ENCODE data around the gene GNPAT.

The GNPAT gene

GRCh38 chr1:231210126-231210525, 30.9 kb upstream of the GNPAT start:
- Histone ChIP-seq H3K36me3 (ENCODE audit: control insufficient read depth in 2 of 2, insufficient read depth in 1 of 2, low read length in 2 of 2) (no peaks in the 10 kb centered on the region), H3K9me3 (ENCODE audit: control insufficient read depth, insufficient read depth, low read depth, low read length) (no peaks in the 10 kb centered on the region), H3K27ac (ENCODE audit: extremely low read depth, low read depth, low read length) (no peak overlapping the region), H3K4me3 (ENCODE audit: low read depth, low read length) (no peak overlapping the region), H3K4me1 (ENCODE audit: control insufficient read depth, insufficient read depth, low read length) (no peaks in the 10 kb centered on the region)
- ChIA-PET CTCF (interaction anchor here (0.6 to 3.5 kb wide), 30 partner anchors 14 to 1951 kb away, joined by 3 to 45 read pairs (median 4); partner anchors contain the start of genes ARV1 and TTC13), POLR2A (interaction anchor here (0.6 kb wide), 1 partner anchor 193 kb away, joined by 3 read pairs; no protein-coding TSS in a partner anchor)
- TF ChIP-seq ZNF555 (tag by site-specific recombination; conservative IDR thresholded peaks at IDR 0.05), result no peak
- TF ChIP-seq, protein P1, sequence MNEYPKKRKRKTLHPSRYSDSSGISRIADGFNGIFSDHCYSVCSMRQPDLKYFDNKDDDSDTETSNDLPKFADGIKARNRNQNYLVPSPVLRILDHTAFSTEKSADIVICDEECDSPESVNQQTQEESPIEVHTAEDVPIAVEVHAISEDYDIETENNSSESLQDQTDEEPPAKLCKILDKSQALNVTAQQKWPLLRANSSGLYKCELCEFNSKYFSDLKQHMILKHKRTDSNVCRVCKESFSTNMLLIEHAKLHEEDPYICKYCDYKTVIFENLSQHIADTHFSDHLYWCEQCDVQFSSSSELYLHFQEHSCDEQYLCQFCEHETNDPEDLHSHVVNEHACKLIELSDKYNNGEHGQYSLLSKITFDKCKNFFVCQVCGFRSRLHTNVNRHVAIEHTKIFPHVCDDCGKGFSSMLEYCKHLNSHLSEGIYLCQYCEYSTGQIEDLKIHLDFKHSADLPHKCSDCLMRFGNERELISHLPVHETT (tag by site-specific recombination; IDR thresholded peaks at IDR 0.05), result no peak
- TF ChIP-seq ZNF48 (tag by site-specific recombination; IDR thresholded peaks at IDR 0.05), result no peak
- TF ChIP-seq ZNF416 (tag by site-specific recombination; IDR thresholded peaks at IDR 0.05), result no peak
- TF ChIP-seq ZNF366 (tag by site-specific recombination; conservative IDR thresholded peaks at IDR 0.05), result no peak
- no peak for TF ChIP-seq OVOL3 (tag by site-specific recombination; IDR thresholded peaks at IDR 0.05)
- no peak for TF ChIP-seq KLF16 (tag by site-specific recombination; IDR thresholded peaks at IDR 0.05)
- no peak for TF ChIP-seq ZNF692 (tag by site-specific recombination; IDR thresholded peaks at IDR 0.05)
- no peak for TF ChIP-seq ATF2 (tag by site-specific recombination; IDR thresholded peaks at IDR 0.05; ENCODE audit: low read depth)
- TF ChIP-seq ZNF248 (tag by site-specific recombination; IDR thresholded peaks at IDR 0.05), result no peak
- TF ChIP-seq ZNF266 (tag by site-specific recombination; IDR thresholded peaks at IDR 0.05; ENCODE audit: low read depth), result no peak
- no peak for TF ChIP-seq ZNF768 (tag by site-specific recombination; IDR thresholded peaks at IDR 0.05)
- no peak for TF ChIP-seq ZNF184 (tag by site-specific recombination; IDR thresholded peaks at IDR 0.05)
- TF ChIP-seq, protein P2, sequence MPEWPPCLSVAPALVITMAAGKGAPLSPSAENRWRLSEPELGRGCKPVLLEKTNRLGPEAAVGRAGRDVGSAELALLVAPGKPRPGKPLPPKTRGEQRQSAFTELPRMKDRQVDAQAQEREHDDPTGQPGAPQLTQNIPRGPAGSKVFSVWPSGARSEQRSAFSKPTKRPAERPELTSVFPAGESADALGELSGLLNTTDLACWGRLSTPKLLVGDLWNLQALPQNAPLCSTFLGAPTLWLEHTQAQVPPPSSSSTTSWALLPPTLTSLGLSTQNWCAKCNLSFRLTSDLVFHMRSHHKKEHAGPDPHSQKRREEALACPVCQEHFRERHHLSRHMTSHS (tag by site-specific recombination; IDR thresholded peaks at IDR 0.05), result no peak
- no peak for TF ChIP-seq ZNF394 (tag by site-specific recombination; IDR thresholded peaks at IDR 0.05; ENCODE audit: borderline replicate concordance)
- TF ChIP-seq ZNF146 (tag by site-specific recombination; IDR thresholded peaks at IDR 0.05), result no peak

DNA sequence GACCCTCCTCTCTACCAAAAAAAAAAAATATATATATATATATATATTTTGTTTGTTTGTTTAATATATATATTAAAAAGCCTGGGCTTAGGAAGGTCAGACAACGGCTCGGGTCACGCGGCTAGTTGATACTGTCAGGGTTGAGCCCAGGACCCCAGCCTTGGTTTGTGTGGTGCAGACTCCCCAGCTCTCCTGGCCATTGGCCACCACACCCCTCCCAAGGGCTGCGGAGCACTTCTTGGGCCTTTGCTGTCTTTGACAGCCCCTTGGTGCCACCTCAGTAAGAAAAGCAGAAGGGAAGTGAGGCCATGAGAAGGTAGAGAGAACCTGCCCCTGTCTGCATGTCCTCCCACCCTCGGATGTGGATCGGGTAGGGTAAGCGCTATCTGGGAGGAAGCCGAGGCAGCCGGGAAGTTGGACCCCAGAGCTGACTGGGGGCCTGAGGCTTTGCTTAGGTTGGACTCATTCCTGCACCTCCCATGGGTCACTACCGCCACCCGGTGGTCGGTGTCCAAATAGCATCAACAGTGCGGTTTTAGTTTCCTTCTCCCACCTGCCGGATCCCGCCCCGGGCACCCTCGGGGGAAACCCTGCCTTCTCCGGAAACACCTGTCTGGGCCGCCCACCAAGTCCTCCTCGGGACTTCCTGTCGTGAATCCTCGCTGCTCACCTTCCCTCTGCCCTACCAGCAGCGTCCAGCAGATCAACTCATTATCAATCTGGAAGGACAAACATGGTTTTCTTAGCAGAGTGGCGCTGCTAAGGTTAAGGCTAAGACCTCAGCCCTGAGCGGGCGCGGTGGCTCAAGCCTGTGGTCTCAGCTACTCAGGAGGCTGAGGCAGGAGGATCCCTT, 29.8 kb upstream of the GNPAT start:
- Histone ChIP-seq H3K4me1 (ENCODE audit: control insufficient read depth, insufficient read depth, low read length) (no peaks in the 10 kb centered on the region), H3K27ac (ENCODE audit: extremely low read depth, low read depth, low read length) (no peak overlapping the region), H3K9me3 (ENCODE audit: control insufficient read depth, insufficient read depth, low read depth, low read length) (no peaks in the 10 kb centered on the region), H3K36me3 (ENCODE audit: control insufficient read depth in 2 of 2, insufficient read depth in 1 of 2, low read length in 2 of 2) (no peaks in the 10 kb centered on the region), H3K4me3 (ENCODE audit: low read depth, low read length) (peak overlapping the region; percentile 15)
- POLR2A ChIA-PET, result interaction anchor here (0.6 to 0.9 kb wide), 2 partner anchors 194 to 306 kb away, joined by 3 read pairs; no protein-coding TSS in a partner anchor
- CTCF ChIA-PET, result interaction anchor here (0.6 to 3.5 kb wide), 49 partner anchors 9 to 1952 kb away, joined by 3 to 45 read pairs (median 4); no protein-coding TSS in a partner anchor
- TF ChIP-seq KLF9 (tag by site-specific recombination; IDR thresholded peaks at IDR 0.05; ENCODE audit: low read depth), result no peak
- TF ChIP-seq KLF8 (tag by site-specific recombination; IDR thresholded peaks at IDR 0.05), result peak; percentile 27
- peak; percentile 81 for TF ChIP-seq SP2 (tag by site-specific recombination; IDR thresholded peaks at IDR 0.05)
- peak; percentile 28 for TF ChIP-seq ZNF561 (tag by site-specific recombination; IDR thresholded peaks at IDR 0.05; ENCODE audit: borderline replicate concordance)
- TF ChIP-seq MEIS1 (CRISPR knock-in tag; IDR thresholded peaks at IDR 0.05; ENCODE audit: borderline replicate concordance), result no peak
- TF ChIP-seq GFI1B (tag by site-specific recombination; IDR thresholded peaks at IDR 0.05), result no peak
- no peak for TF ChIP-seq ZBTB6 (tag by site-specific recombination; IDR thresholded peaks at IDR 0.05)
- TF ChIP-seq ZBTB17 (tag by site-specific recombination; IDR thresholded peaks at IDR 0.05), result peak; percentile 58
- peak; percentile 77 for TF ChIP-seq EGR2 (tag by site-specific recombination; IDR thresholded peaks at IDR 0.05; ENCODE audit: low read depth)
- TF ChIP-seq TRIM28 (IDR thresholded peaks at IDR 0.05; ENCODE audit: borderline replicate concordance, low read length), result no peak
- peak; percentile 98 for TF ChIP-seq CTCF (tag by site-specific recombination; IDR thresholded peaks at IDR 0.05)

Measured in HEK293 (cell line).